ENCODE measurements around the gene FBXO45.
A peak's percentile ranks its signal among the peaks of the same experiment; 100 is the strongest.
"Not testable (repeated sequence)": the region's sequence is repeated elsewhere in the genome, so short reads cannot be mapped to it uniquely, and the experiment has no call there.

The FBXO45 gene

DNA sequence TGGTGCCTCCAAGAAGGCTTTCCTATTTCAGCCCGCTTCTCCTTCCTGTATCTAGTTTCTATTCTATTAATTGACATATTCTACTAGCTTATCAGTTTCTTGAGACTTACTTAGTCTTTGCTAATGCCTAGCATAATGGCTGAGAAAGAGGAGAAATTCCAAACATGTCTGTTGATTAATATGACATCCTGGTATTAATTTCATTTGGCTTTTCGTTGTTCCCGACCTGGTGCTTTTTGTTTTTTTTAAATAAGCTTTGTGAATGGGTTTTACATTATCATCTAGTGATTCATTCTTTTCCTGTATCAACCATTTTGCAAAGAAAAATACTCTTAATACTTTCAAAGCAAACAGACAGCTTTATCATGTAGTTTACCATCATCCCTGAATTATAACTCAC, 13.2 kb upstream of the FBXO45 start:
- DNase-seq (ENCODE audit: low read depth in 2 of 2): no peak

DNA sequence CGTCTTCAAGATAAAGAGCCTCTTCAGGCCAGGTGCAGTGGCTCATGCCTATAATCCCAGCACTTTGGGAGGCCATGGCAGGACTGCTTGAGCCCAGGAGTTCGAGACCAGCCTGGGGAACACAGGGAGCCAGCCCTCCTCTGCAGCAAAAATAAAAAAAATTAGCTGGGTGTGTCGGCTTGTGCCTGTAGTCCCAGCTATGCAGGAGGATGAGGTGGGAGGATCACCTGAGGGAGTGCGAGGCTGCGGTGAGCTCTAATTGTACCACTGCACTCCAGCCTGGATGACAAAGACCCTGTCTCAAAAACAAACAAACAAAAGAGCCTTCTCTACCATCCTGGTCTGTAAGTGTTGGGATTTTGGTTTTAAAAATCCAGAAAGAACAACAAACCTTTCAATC, 11.2 kb upstream of the FBXO45 start:
- DNase-seq (ENCODE audit: low read depth in 2 of 2): no peak

GRCh38 chr3:196558476-196558875, 10.0 kb upstream of the FBXO45 start:
- no peak for DNase-seq (ENCODE audit: low read depth in 2 of 2)

GRCh38 chr3:196559826-196560225, 8.6 kb upstream of the FBXO45 start:
- DNase-seq (ENCODE audit: low read depth in 2 of 2): no peak

DNA sequence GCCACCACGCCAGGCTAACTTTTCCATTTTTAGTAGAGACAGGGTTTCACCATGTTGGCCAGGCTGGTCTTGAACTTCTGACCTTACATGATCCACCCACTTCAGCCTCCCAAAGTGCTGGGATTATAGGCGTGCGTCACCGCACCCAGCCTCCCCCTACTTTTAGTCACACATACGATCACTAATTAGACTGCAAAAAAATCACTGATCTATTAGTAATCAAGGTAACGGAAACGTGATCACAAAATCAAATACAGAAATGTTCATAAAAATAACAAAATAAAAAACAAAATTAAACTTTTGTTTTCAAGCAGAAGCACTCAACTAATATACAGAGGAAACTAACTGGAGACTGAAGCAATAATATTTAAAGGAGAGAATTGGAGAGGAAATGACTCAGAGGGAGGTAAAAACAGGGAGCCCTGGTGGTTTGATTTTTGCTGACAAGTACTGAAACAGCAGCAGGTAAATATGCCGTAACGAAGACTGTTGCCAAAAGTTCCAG, 4.7 kb upstream of the FBXO45 start:
- DNase-seq (ENCODE audit: low read depth in 2 of 2): peak; percentile 6 to 19

GRCh38 chr3:196569003-196569516, 600 bp downstream of the FBXO45 start:
- peak; percentile 38 for DNase-seq (ENCODE audit: low read depth in 2 of 2)

DNA sequence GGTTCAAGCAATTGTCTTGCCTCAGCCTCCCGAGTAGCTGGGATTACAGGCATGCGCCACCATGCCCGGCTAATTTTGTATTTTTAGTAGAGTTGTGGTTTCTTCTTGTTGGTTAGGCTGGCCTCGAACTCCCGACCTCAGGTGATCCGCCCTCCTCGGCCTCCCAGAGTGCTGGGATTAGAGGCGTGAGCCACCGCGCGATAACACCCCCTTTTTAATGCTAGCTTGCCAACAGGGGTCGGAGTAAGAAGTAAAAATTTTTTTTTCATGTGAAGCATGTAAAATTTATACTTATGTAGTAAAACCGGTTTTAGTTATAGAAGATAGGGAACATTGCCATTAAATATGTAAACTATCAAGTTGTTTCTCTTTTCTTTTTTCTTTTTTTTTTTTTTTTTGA, 1.9 kb downstream of the FBXO45 start:
- DNase-seq (ENCODE audit: low read depth in 2 of 2): not testable (repeated sequence)

DNA sequence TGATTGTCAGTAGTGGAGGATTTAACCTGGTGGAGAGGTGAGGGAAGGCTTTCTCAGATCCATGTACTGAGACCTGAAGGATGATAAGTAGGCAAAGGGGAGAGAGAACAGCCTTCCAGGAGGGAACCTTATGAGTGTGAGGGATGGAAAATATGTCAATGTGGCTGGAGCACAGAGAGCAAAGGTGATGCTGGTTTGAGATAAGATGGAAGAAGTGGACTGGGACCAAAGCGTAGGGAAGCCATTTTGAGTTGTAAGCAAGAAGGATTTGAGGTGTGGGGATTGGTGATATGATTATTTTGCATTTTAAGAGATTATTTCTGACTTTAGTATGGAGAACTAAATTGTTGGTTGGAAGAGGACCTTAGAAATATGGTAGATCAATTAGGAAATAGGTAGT, 3.9 kb downstream of the FBXO45 start:
- no peak for DNase-seq (ENCODE audit: low read depth in 2 of 2)

- no peak for DNase-seq (ENCODE audit: low read depth in 2 of 2)
Observed at GRCh38 chr3:196585044-196585757, 16.7 kb downstream of the FBXO45 start.

DNA sequence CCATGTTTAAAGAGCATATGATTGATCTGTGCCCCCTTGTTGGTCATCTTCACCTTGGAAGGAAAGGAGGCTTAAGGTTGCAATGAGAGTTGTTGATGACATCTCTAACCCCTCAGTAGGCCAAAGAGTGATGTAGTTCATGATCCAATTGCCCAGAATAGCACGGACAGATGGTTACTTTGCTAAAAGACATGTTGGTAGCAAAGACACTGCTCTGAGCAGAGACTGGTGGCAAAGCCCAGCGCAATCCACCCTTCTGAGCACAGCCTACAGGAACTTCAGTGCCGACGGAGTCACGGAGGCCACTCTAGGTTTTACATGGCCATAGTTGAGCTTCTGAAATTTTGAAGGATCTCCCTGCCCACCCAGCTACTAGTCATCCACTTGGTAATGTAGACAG, 21.8 kb downstream of the FBXO45 start:
- no peak for DNase-seq (ENCODE audit: low read depth in 2 of 2)

GRCh38 chr3:196596355-196596754, 27.9 kb downstream of the FBXO45 start:
- DNase-seq (ENCODE audit: low read depth in 2 of 2): no peak

DNA sequence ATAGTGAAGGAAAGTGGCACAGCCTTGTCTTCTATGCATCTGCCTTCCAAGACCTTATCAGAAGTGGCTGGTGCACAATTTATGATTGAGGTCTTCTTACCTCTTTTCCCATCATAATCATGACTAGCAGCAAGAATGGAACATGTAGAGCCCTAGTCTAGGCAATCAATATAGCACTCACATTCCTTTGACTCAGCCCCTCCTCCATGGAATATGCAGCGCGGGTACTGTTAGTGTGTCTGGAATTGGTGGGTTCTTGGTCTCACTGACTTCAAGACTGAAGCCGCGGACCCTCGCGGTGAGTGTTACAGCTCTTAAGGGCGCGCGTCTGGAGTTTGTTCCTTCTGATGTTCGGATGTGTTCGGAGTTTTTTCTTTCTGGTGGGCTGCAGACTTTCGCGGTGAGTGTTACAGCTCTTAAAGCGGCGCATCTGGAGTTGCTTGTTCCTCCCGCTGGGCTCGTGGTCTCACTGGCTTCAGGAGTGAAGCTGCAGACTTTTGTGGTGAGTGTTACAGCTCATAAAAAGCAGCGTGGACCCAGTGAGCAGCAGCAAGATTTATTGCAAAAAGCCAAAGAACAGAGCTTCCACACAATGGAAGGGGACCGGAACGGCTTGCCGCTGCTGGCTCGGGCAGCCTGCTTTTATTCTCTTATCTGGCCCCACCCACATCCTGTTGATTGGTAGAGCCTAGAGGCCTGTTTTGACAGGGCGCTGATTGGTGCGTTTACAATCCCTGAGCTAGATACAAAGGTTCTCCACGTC, 29.7 kb downstream of the FBXO45 start:
- DNase-seq (ENCODE audit: low read depth in 2 of 2): peak in 1 of 2 donors; percentile 16

- no peak for DNase-seq (ENCODE audit: low read depth in 2 of 2)
Observed at GRCh38 chr3:196599734-196600128, 31.3 kb downstream of the FBXO45 start.

GRCh38 chr3:196600359-196600758, 31.9 kb downstream of the FBXO45 start:
- DNase-seq (ENCODE audit: low read depth in 2 of 2): no peak

DNA sequence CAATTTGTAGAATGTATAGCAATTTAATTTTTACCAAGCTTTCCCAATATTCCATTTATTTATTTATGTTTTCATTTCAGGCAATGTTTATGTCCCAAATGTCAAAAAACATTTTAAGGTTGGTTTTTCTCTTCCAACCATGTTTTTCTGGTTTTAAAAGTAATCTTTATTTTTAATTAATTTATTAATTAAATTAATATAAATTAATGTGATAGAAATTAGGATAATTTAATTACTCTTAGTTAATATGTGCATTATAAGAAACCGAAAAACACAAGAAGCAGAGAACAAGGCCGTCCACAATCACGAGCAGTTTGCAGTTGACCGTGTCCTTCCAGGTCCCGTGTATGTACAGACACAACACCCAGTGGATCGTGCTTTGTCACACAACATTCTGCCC, 34.2 kb downstream of the FBXO45 start:
- no peak for DNase-seq (ENCODE audit: low read depth in 2 of 2)

DNA sequence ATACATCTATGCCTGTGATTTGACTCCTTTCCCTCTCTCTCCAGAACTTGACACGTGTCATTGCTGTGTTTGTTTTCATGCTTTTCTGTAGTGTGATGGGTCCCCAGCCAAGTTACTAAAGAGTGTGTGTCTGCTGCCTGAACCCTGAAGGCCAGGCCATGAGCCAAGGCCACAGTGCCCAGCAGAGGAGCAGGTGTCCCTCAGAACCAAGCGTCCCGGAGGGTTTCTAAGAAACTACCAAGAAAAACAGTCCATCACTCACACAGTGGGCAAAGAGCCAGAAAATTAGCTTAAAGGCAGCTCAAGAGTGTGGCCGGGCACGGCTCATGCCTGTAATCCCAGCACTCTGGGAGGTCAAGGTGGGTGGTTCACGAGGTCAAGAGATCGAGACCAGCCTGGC, 35.2 kb downstream of the FBXO45 start:
- no peak for DNase-seq (ENCODE audit: low read depth in 2 of 2)

DNA sequence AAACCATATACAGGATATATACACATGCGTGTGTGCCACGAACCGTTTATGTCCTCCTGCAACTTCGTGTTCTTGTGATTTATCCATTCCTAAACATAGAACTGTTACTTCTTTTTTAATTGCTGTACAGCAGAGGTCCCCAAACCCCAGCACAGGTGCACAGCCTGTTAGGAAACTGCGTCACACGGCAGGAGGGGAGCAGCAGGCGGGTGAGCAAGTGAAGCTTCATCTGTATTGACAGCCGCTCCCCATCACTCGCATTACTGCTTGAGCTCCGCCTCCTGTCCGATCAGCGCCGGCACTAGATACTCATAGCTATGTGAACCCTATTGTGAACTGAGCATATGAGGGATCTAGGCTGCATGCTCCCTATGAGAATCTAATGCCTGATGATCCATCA, 36.1 kb downstream of the FBXO45 start:
- DNase-seq (ENCODE audit: low read depth in 2 of 2): peak; percentile 24 to 30

GRCh38 chr3:196608693-196609092, 40.2 kb downstream of the FBXO45 start:
- no peak for DNase-seq (ENCODE audit: low read depth in 2 of 2)

GRCh38 chr3:196609343-196609775, 40.9 kb downstream of the FBXO45 start:
- peak; percentile 94 to 98 for DNase-seq (ENCODE audit: low read depth in 2 of 2)

DNA sequence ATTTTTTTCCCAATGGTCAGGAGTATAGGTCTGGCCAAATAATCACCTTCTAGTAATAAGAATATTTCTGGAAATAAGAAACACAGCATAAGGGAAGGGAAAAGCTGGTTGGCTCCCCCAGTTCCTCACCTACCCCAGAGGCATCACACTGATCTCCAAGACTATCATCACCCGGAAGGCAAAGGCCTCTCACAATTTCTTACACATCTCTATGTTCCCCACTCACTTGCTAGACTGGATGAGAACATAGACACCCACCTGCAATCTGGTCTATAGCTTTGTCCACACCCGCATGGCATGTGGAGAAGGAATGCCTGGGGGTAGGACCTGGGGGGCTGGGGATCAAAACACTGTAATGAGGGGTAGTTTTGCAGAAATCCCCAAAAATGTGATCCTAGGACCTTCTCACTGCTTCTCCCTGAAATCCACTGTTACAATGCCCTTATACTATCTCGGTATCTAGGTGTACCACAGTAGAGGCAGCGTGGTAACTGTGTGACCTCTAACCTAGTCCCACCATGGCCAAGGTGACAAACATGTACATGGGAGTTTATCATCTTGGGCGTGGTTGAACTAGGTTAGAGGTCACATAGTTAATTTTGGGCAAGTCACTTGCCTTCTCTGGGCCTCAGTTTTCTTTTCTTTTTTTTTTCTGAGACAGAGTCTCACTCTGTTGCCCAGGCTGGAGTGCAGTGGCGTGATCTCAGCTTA, 41.5 kb downstream of the FBXO45 start:
- no peak for DNase-seq (ENCODE audit: low read depth in 2 of 2)

DNA sequence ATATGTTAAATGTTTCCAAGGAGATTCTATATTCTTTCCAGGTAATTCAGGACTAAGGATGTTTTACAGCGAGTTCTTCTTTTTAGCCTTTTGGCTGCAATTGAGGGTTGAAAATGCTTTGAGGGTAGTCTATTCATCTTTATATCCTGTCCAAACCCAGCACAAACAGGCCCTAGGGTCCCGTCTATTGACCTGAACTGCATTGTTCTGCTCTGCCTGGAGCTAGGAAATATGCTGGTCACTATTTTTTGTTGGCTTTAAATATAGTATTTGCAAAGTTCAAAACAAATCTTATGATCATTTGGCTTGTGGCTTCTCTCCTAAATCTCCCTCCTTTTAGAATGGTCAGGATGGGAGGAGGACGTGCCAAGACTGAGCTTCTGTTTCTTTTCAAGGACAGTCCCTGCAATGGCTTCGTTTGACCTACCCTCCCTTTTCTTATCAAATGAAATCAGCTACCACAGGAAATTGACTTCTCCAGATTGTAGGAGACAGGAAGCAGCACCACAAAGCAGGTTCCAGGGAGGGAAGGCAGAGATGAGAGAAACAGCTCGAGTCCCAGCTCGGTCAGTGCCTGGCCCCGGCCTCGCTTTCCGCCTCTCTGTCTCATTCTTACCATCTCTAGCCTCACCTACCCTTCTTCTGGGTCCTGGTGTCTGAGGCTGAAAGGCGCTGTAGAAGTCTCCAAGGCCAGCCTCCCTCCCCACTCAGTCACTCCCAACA, 43.5 kb downstream of the FBXO45 start:
- no peak for DNase-seq (ENCODE audit: low read depth in 2 of 2)

- DNase-seq (ENCODE audit: low read depth in 2 of 2): not testable (repeated sequence)
Observed at GRCh38 chr3:196615234-196615633, 46.8 kb downstream of the FBXO45 start.
